Glutamatergic neuron (in vitro differentiated cells): Measurements from ENCODE around the gene EPHA5. TPM values are rescaled to one million over a fixed set of nuclear protein-coding genes. Genes with fewer than 3 reads are reported as not detected.

ENCODE experiments used
- DNase-seq: peaks from one replicate; pipeline ENCODE4 v3.0.0; 2022
- H3K27ac Mint-ChIP-seq: one replicate; pipeline ENCODE4 v1.8.0; 2020; ENCODE audit warnings: mild to moderate bottlenecking, mixed read lengths, inconsistent platforms; ENCODE audit not compliant: unreplicated experiment
- H3K27me3 Mint-ChIP-seq: one replicate; pipeline ENCODE4 v1.8.0; 2020; ENCODE audit warnings: mild to moderate bottlenecking, moderate library complexity, mixed read lengths, inconsistent platforms; ENCODE audit not compliant: unreplicated experiment
- H3K36me3 Mint-ChIP-seq: one replicate; pipeline ENCODE4 v1.8.0; 2020; ENCODE audit warnings: mild to moderate bottlenecking, mixed read lengths, inconsistent platforms; ENCODE audit not compliant: unreplicated experiment
- H3K4me1 Mint-ChIP-seq: one replicate; pipeline ENCODE4 v1.8.0; 2020; ENCODE audit warnings: mild to moderate bottlenecking, low read depth, mixed read lengths, inconsistent platforms; ENCODE audit not compliant: unreplicated experiment
- H3K4me3 Mint-ChIP-seq: one replicate; pipeline ENCODE4 v1.8.0; 2020; ENCODE audit warnings: mild to moderate bottlenecking, mixed read lengths, inconsistent platforms; ENCODE audit not compliant: unreplicated experiment
- H3K9me3 Mint-ChIP-seq: one replicate; pipeline ENCODE4 v1.8.0; 2020; ENCODE audit warnings: mild to moderate bottlenecking, moderate library complexity, mixed read lengths, inconsistent platforms; ENCODE audit not compliant: unreplicated experiment
- CTCF ChIP-seq: fragments of 200-600 bp; sonication (generic); IDR thresholded peaks from one replicate; pipeline ENCODE4 v1.5.0; 2021; ENCODE audit not compliant: partially characterized antibody, unreplicated experiment
- total RNA-seq: library from RNA; stranded (reverse); fragmentation: NEBNext Ultra II Directional; extraction: Animal tissue kit (Norgen Biotek cat#: 25700); gene quantifications from one replicate; pipeline ENCODE4 v1.2.1, GENCODE V29; 2021; ENCODE audit not compliant: unreplicated experiment

The EPHA5 gene
- total RNA-seq, 1 donor from 2014 or later, result 108 TPM

- Mint-ChIP-seq H3K36me3 (peaks cover 1% of the 10 kb centered on the region), H3K27me3 (no peaks in the 10 kb centered on the region), H3K4me3 (no peak overlapping the region), H3K4me1 (peaks cover 17% of the 10 kb centered on the region), H3K9me3 (peaks cover 2% of the 10 kb centered on the region), H3K27ac (no peak overlapping the region)
- TF ChIP-seq CTCF, result no peak
- no peak for DNase-seq
These were observed 148.6 kb downstream of the EPHA5 start for GRCh38 chr4:65521666-65522065.

- no peak for DNase-seq
- Mint-ChIP-seq H3K27me3 (no peaks in the 10 kb centered on the region), H3K27ac (no peak overlapping the region), H3K9me3 (peaks cover 5% of the 10 kb centered on the region), H3K4me3 (no peak overlapping the region), H3K36me3 (peaks cover 9% of the 10 kb centered on the region), H3K4me1 (no peaks in the 10 kb centered on the region)
- no peak for TF ChIP-seq CTCF
These were observed 154.6 kb downstream of the EPHA5 start for GRCh38 chr4:65515646-65516045.

- Mint-ChIP-seq H3K4me1 (no peaks in the 10 kb centered on the region), H3K27me3 (no peaks in the 10 kb centered on the region), H3K4me3 (no peak overlapping the region), H3K9me3 (peaks cover 3% of the 10 kb centered on the region), H3K36me3 (peaks cover under 1% of the 10 kb centered on the region), H3K27ac (no peak overlapping the region)
- TF ChIP-seq CTCF, result no peak
- no peak for DNase-seq
These were observed 159.3 kb downstream of the EPHA5 start for GRCh38 chr4:65510976-65511375.

- no peak overlapping the region for H3K27ac Mint-ChIP-seq
- DNase-seq, result no peak
- no peak for TF ChIP-seq CTCF
- H3K4me1 Mint-ChIP-seq, result no peaks in the 10 kb centered on the region
- H3K9me3 Mint-ChIP-seq, result peaks cover 3% of the 10 kb centered on the region
- H3K36me3 Mint-ChIP-seq, result no peaks in the 10 kb centered on the region
- H3K4me3 Mint-ChIP-seq, result no peak overlapping the region
- H3K27me3 Mint-ChIP-seq, result no peaks in the 10 kb centered on the region
These were observed 162.1 kb downstream of the EPHA5 start for GRCh38 chr4:65508168-65508567.

- no peak for TF ChIP-seq CTCF
- H3K27ac Mint-ChIP-seq, result no peak overlapping the region
- H3K4me3 Mint-ChIP-seq, result no peak overlapping the region
These were observed 168.1 kb downstream of the EPHA5 start for GRCh38 chr4:65502131-65502701.

More at GRCh38 chr4:65502131-65502701, 168.1 kb downstream of the EPHA5 start:
- Mint-ChIP-seq H3K36me3 (no peaks in the 10 kb centered on the region), H3K4me1 (no peaks in the 10 kb centered on the region), H3K27me3 (no peaks in the 10 kb centered on the region), H3K9me3 (peaks cover 3% of the 10 kb centered on the region)
- no peak for DNase-seq
